ENCODE results near the gene CCDC88C. TPM values are rescaled to one million over a fixed set of nuclear protein-coding genes. Genes with fewer than 3 reads are reported as not detected.

Gene CCDC88C
- total RNA-seq, 2 experiments from 2014 or later = 137 to 253 TPM

GRCh38 chr14:91357272-91358024 lies 60.2 kb downstream of the CCDC88C start:
- ChIA-PET POLR2A (interaction anchor here (0.6 to 14.9 kb wide), 9 partner anchors 8 to 59 kb away, joined by 3 to 311 read pairs (median 8); partner anchors contain the start of gene CCDC88C), CTCF (ENCODE audit: unreplicated experiment) (interaction anchor here (0.8 to 3.3 kb wide), 4 partner anchors 8 to 72 kb away, joined by 3 to 16 read pairs (median 4); no protein-coding TSS in a partner anchor)
- no TSS peak for BruUV-seq (replicated peaks)
- Histone ChIP-seq H2AFZ (ENCODE audit: low read length) (no peak overlapping the region), H4K20me1 (ENCODE audit: insufficient read depth, low read length) (no peaks in the 10 kb centered on the region), H3K9me3 (ENCODE audit: low read length) (no peaks in the 10 kb centered on the region), H3K4me3 (ENCODE audit: low read depth, low read length, poor library complexity, severe bottlenecking) (peak overlapping the region; percentile 67), H3K79me2 (ENCODE audit: insufficient read depth, low read depth, low read length) (peaks cover 94% of the 10 kb centered on the region), H3K4me2 (ENCODE audit: low read length) (peak overlapping the region; percentile 87), H3K36me3 (ENCODE audit: insufficient read depth, low read length) (peaks cover 83% of the 10 kb centered on the region), H3K27ac (ENCODE audit: low read depth, low read length, poor library complexity, severe bottlenecking) (peak overlapping the region; percentile 94), H3K4me1 (ENCODE audit: insufficient read depth, low read length, poor library complexity, severe bottlenecking) (peaks cover 100% of the 10 kb centered on the region), H3K9me2 (ENCODE audit: insufficient read depth, low read length) (no peaks in the 10 kb centered on the region)
- TF ChIP-seq EZH2phosphoT487 (IDR thresholded peaks at IDR 0.05; ENCODE audit: borderline replicate concordance, low read depth, low read length) = no peak
- no peak for TF ChIP-seq CTCF (conservative IDR thresholded peaks at IDR 0.05; ENCODE audit: low read length)
- intact Hi-C loops (cut with micrococcal nuclease; ENCODE audit: unreplicated experiment) = no loop called here
- DNase-seq (ENCODE audit: low spot score) = peak; percentile 27

- peaks cover 77% of the 10 kb centered on the region for H3K36me3 ChIP-seq (ENCODE audit: insufficient read depth, low read length)
- H3K79me2 ChIP-seq (ENCODE audit: insufficient read depth, low read depth, low read length) = peaks cover 94% of the 10 kb centered on the region
These were observed 61.3 kb downstream of the CCDC88C start for GRCh38 chr14:91356181-91356763.

More at GRCh38 chr14:91356181-91356763, 61.3 kb downstream of the CCDC88C start:
- Histone ChIP-seq H3K4me1 (ENCODE audit: insufficient read depth, low read length, poor library complexity, severe bottlenecking) (peaks cover 100% of the 10 kb centered on the region), H4K20me1 (ENCODE audit: insufficient read depth, low read length) (no peaks in the 10 kb centered on the region), H3K27ac (ENCODE audit: low read depth, low read length, poor library complexity, severe bottlenecking) (peak overlapping the region; percentile 94), H3K4me3 (ENCODE audit: low read depth, low read length, poor library complexity, severe bottlenecking) (peak overlapping the region; percentile 67), H2AFZ (ENCODE audit: low read length) (no peak overlapping the region), H3K4me2 (ENCODE audit: low read length) (peak overlapping the region; percentile 87), H3K9me3 (ENCODE audit: low read length) (no peaks in the 10 kb centered on the region), H3K9me2 (ENCODE audit: insufficient read depth, low read length) (no peaks in the 10 kb centered on the region)
- TF ChIP-seq EZH2phosphoT487 (IDR thresholded peaks at IDR 0.05; ENCODE audit: borderline replicate concordance, low read depth, low read length) (no peak), CTCF (conservative IDR thresholded peaks at IDR 0.05; ENCODE audit: low read length) (no peak)
- CTCF ChIA-PET (ENCODE audit: unreplicated experiment) = interaction anchor here (0.6 to 3.3 kb wide), 10 partner anchors 9 to 71 kb away, joined by 3 to 16 read pairs (median 4); no protein-coding TSS in a partner anchor
- intact Hi-C loops (cut with micrococcal nuclease; ENCODE audit: unreplicated experiment) = loop anchor here (1.0 kb wide), 2 partner anchors 8 to 32 kb away; no protein-coding TSS in a partner anchor
- BruUV-seq (replicated peaks) = TSS peak; percentile 43
- DNase-seq (ENCODE audit: low spot score) = peak; percentile 87
- POLR2A ChIA-PET = interaction anchor here (0.6 to 14.9 kb wide), 20 partner anchors 10 to 153 kb away, joined by 3 to 311 read pairs (median 6); partner anchors contain the start of gene CCDC88C

Measured in OCI-LY7 (cell line).